NOMO-1 treated with DMSO at 0.1 percent for 48 hours (cell line): ENCODE data around the gene CGB8.
"Not testable (repeated sequence)": the region's sequence is repeated elsewhere in the genome, so short reads cannot be mapped to it uniquely, and the experiment has no call there.

ENCODE experiments used
- DNase-seq: peaks from one replicate; lab custom pipeline; 2025; ENCODE audit not compliant: unreplicated experiment; lab: John Stamatoyannopoulos, UW

The CGB8 gene

DNA sequence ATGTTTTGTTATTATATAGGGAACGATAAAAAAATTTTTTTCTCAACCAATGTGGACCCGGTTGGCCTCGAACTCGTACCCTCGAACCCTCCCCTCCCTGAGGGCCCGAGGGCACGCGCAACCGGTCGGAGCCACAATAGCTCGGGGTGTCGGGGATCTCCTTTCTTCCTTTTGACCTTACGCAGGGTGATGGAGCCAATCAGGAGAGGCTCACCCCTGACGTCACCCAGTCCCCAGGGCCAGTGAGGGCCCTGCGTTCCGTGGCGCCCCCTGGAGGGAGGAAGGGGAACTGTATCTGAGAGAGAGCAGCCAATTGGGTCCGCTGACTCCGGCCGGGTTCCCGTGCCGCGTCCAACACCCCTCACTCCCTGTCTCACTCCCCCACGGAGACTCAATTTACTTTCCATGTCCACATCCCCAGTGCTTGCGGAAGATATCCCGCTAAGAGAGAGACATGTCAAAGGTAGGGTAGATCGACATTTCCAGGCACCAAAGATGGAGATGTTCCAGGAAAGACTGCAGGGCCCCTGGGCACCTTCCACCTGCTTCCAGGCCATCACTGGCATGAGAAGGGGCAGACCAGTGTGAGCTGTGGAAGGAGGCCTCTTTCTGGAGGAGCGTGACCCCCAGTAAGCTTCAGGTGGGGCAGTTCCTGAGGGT lies 17.1 kb downstream of the CGB8 start, which contains the start of gene CGB2:
CGB2 (plus strand) TSS at position 249 of the 660 bp plus-strand sequence; CDS start at position 455, 206 bp downstream.
- not testable (repeated sequence) for DNase-seq

DNA sequence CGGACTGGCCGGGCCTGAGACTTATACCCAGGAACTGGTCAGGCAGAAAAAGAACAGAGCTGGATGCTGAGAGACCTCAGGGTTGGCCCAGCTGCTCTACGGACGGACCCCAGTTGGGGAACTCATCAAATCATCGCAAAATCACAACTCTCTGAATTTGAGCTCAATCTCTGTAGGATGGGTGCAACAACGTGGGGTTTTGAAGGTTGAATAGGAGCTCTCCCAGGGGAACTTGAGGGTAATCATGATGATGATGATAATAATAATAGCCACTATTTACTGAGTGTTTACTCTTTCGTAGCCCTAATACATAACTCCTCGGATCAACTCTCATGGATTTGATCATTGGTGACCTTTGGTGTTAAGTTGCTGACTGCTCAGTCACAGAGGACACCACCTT lies 18.6 kb downstream of the CGB8 start:
- DNase-seq: not testable (repeated sequence)

GRCh38 chr19:49029749-49030148 lies 19.2 kb downstream of the CGB8 start:
- not testable (repeated sequence) for DNase-seq

GRCh38 chr19:49028686-49029085 lies 20.2 kb downstream of the CGB8 start:
- DNase-seq: not testable (repeated sequence)

GRCh38 chr19:49025599-49025998 lies 23.3 kb downstream of the CGB8 start:
- not testable (repeated sequence) for DNase-seq

DNA sequence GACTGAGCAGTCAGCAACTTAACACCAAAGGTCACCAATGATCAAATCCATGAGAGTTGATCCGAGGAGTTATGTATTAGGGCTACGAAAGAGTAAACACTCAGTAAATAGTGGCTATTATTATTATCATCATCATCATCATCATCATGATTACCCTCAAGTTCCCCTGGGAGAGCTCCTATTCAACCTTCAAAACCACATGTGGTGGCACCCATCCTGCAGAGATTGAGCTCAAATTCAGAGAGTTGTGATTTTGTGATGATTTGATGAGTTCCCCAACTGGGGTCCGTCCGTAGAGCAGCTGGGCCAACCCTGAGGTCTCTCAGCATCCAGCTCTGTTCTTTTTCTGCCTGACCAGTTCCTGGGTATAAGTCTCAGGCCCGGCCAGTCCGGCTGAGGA lies 23.8 kb downstream of the CGB8 start:
- DNase-seq: not testable (repeated sequence)

- not testable (repeated sequence) for DNase-seq
Measured at GRCh38 chr19:49024233-49024632, 24.7 kb downstream of the CGB8 start, which contains the start of gene CGB3. TSS of gene CGB3 (minus strand) at chr19:49024333. CDS start at chr19:49023971, 362 bp downstream.

DNA sequence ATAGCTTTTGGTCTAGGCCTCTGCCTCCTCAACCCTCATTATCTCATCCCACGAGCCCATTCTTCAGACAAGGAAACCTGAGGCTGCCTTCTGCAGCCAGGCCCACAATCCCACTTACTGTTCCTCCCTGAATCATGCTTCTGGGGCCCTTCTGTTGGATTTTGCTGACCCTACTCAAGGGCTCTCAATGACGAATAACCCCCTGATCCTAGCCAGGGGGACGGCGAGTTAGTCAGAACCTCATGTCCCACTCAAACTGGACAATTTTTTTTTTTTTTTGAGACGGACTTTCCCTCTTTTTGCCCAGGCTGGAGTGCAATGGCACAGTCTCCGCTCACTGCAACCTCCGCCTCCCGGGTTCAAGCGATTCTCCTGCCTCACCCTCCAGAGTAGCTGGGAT lies 26.8 kb downstream of the CGB8 start:
- DNase-seq: no peak

- DNase-seq: peak; percentile 29
Measured at GRCh38 chr19:49020931-49021895, 27.7 kb downstream of the CGB8 start.

- DNase-seq: no peak
Measured at GRCh38 chr19:49020342-49020741, 28.6 kb downstream of the CGB8 start.

- DNase-seq: peak; percentile 13
Measured at GRCh38 chr19:49019242-49019932, 29.5 kb downstream of the CGB8 start.

GRCh38 chr19:49018388-49019241 lies 30.3 kb downstream of the CGB8 start:
- not testable (repeated sequence) for DNase-seq

DNA sequence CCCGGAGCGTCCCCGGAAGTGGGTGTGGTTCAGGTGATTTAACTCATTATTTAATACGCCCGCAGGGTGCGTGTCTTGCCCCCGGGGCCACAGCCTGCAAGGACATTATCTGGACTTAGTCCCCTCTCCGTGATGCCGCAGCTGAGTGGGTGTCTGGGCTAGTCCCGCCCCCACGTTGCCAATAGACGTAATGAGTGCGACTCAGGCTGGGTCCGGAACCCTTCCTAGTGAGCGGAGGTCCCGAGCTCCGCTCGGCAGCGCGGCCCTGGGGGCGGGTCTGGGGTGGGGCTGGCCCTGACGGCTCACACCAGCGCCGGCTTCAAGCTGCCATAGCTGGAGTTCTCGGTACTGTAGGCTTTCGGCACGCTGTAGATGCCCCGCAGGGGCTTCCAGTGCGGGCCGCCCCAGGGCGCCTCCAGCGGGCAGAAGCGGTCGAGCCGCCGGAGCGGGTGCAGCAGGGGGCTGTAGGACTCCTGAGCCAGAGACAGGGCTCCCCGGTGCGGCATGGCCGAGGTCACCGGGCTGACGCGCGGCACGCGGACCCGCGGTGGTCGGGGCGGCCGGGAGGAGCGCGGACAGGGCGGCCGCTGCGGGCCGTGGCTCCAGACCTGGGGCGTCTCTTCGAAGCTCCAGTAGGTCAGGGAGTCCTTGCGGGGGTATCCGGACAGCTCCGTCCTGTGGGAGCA lies 31.1 kb downstream of the CGB8 start:
- peak; percentile 59 for DNase-seq

DNA sequence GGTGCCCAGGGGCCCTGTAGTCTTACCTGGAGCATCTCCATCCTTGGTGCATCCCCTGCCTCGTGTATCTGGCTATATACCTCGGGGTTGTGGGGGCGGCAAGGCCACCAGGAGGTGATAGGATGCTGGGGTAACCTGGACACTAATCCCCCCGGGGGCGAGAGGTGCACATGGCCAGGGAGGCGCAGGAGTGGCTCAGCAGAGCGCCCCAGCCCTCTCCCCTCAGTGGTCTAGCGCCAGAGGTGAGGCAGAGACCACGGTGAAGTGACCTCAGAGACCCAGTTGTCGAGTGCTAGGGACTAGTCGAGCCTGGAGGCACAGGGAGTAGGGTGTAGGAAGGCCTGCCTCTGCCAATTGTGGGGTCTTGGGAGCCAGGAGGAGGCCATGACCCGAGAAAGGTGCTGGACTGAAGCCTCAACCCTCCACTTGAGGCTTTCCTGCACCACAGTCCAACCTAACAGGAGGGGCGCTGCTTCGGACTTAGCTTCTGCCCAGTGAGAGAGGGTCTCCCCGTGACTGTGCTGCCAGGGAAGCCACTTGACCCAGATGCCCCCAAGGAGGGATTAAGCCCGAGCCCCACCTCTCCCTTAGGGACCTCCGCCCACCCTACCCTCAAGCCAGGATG lies 31.8 kb downstream of the CGB8 start, which contains the start of gene LHB:
LHB (minus strand) TSS at position 51 of the 625 bp plus-strand sequence; CDS start at position 41, 10 bp downstream.
- no peak for DNase-seq

- DNase-seq: no peak
Measured at GRCh38 chr19:49016067-49016839, 32.7 kb downstream of the CGB8 start.

- no peak for DNase-seq
Measured at GRCh38 chr19:49014870-49015255, 34.0 kb downstream of the CGB8 start.

DNA sequence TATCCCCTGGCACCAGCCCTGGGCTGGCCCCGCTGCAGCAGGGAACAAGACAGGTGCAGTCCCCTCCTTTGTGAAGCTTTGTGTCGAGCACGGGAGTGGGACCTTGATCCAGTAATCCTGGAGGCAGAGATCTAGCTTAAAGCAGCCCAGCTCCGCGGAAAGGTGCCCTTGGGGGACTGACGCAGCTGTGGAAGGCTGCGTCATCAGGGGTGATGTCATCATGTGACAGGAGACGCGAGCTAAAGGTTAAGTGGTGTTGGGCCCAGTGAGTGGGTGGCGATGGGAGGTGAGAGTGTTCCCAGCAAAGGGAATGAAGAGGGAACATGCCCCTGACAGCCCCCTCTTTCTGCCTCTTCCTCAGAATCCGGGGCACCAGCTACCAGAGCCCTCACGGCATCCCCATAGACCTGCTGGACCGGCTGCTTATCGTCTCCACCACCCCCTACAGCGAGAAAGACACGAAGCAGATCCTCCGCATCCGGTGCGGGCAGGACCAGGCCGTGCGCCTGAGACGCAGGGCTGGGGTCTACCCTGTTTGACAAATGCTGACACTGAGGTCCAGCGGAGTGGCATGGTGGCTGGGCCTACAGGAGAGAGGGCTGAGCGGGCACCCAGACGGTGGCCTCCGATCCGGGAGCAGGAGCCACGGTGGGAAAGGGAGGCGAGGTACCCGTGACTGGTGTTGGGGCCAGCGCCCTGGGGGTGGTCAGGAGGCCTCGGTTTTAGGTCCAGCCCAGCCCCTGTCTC lies 34.6 kb downstream of the CGB8 start:
- DNase-seq: no peak

DNA sequence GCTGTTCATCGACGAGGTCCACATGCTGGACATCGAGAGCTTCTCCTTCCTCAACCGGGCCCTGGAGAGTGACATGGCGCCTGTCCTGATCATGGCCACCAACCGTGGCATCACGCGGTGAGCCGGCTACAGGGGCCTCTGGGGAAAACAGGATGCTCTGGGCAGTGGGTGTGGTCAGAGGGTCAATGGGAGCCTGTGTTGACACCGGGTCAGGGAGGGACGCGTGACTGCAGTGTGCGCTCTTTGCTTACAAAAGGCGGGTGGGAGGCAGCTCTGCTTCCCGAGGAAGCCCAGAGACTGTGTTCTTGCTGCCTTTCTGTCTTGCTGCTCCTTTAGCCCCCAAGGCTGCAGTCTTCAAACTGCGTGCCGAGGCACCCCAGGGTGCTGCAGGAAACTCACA lies 37.7 kb downstream of the CGB8 start:
- DNase-seq: no peak
